Activated naive CD4-positive, alpha-beta T cell treated with anti-CD3 and anti-CD28 coated beads for 36 hours (primary cell): ENCODE measurements around the gene CRISP2. TPM values are rescaled to one million over a fixed set of nuclear protein-coding genes. Genes with fewer than 3 reads are reported as not detected.
"Not testable (repeated sequence)": the region's sequence is repeated elsewhere in the genome, so short reads cannot be mapped to it uniquely, and the experiment has no call there.

Experiments
- CTCF ChIA-PET: fragments of 350-600 bp; sonication (Branson Sonifier 250); formaldehyde crosslinking; loops from one replicate; lab custom pipeline; 2021; ENCODE audit warnings: antibody characterized with exemption; lab: Charles Lee
- DNase-seq: peaks from one replicate; pipeline ENCODE4 v3.0.0-alpha.2; 2020
- H3K27ac Mint-ChIP-seq: one replicate; pipeline ENCODE4 v1.8.0; 2021; ENCODE audit warnings: mild to moderate bottlenecking, mixed read lengths
- H3K27me3 Mint-ChIP-seq: one replicate; pipeline ENCODE4 v1.8.0; 2021; ENCODE audit warnings: low read depth, mixed read lengths
- H3K36me3 Mint-ChIP-seq: one replicate; pipeline ENCODE4 v1.8.0; 2021; ENCODE audit warnings: low read depth, mixed read lengths
- H3K4me1 Mint-ChIP-seq: one replicate; pipeline ENCODE4 v1.8.0; 2021; ENCODE audit warnings: low read depth, mixed read lengths
- H3K4me3 Mint-ChIP-seq: one replicate; pipeline ENCODE4 v1.8.0; 2021; ENCODE audit warnings: mild to moderate bottlenecking, moderate library complexity, mixed read lengths
- H3K9me3 Mint-ChIP-seq: one replicate; pipeline ENCODE4 v1.8.0; 2021; ENCODE audit warnings: mixed read lengths
- intact Hi-C: fragments of 100-400 bp; cut with micrococcal nuclease; formaldehyde crosslinking; loops from one replicate; pipeline ENCODE4 v1.15.1; 2023
- total RNA-seq, 2 experiments: library from RNA; stranded (reverse); gene quantifications; one replicate each; pipeline ENCODE4 v1.2.3, GENCODE V29; 2021

The CRISP2 gene
- total RNA-seq, 2 experiments from 2014 or later, result not detected

- Mint-ChIP-seq H3K27ac (no peak overlapping the region), H3K9me3 (peaks cover 16% of the 10 kb centered on the region), H3K4me3 (no peak overlapping the region), H3K36me3 (no peaks in the 10 kb centered on the region), H3K4me1 (no peaks in the 10 kb centered on the region), H3K27me3 (no peaks in the 10 kb centered on the region)
- CTCF ChIA-PET, result no interaction called here
- DNase-seq, result no peak
- intact Hi-C loops, result no loop called here
Measured at GRCh38 chr6:49692534-49692933, 20.8 kb downstream of the CRISP2 start.

GRCh38 chr6:49676671-49677281 lies 36.6 kb downstream of the CRISP2 start:
- no peaks in the 10 kb centered on the region for H3K4me1 Mint-ChIP-seq
- DNase-seq, result no peak
- no peaks in the 10 kb centered on the region for H3K27me3 Mint-ChIP-seq
- CTCF ChIA-PET, result no interaction called here
- H3K9me3 Mint-ChIP-seq, result peaks cover 5% of the 10 kb centered on the region
- H3K36me3 Mint-ChIP-seq, result no peaks in the 10 kb centered on the region
- H3K4me3 Mint-ChIP-seq, result no peak overlapping the region
- intact Hi-C loops, result no loop called here
- H3K27ac Mint-ChIP-seq, result no peak overlapping the region

- no peak for DNase-seq
- H3K4me1 Mint-ChIP-seq, result no peaks in the 10 kb centered on the region
- CTCF ChIA-PET, result no interaction called here
- no peak overlapping the region for H3K4me3 Mint-ChIP-seq
- no peak overlapping the region for H3K27ac Mint-ChIP-seq
- no peaks in the 10 kb centered on the region for H3K36me3 Mint-ChIP-seq
- H3K27me3 Mint-ChIP-seq, result no peaks in the 10 kb centered on the region
- intact Hi-C loops, result no loop called here
- peaks cover 7% of the 10 kb centered on the region for H3K9me3 Mint-ChIP-seq
Measured at GRCh38 chr6:49675816-49676215, 37.5 kb downstream of the CRISP2 start.

GRCh38 chr6:49668083-49668511 lies 45.2 kb downstream of the CRISP2 start:
- Mint-ChIP-seq H3K27me3 (no peaks in the 10 kb centered on the region), H3K36me3 (no peaks in the 10 kb centered on the region), H3K4me1 (no peaks in the 10 kb centered on the region), H3K27ac (no peak overlapping the region), H3K9me3 (peaks cover 7% of the 10 kb centered on the region), H3K4me3 (no peak overlapping the region)
- intact Hi-C loops, result no loop called here
- DNase-seq, result no peak
- CTCF ChIA-PET, result no interaction called here

GRCh38 chr6:49666930-49667757 lies 46.2 kb downstream of the CRISP2 start:
- no peak overlapping the region for H3K4me3 Mint-ChIP-seq
- DNase-seq, result no peak
- CTCF ChIA-PET, result interaction anchor here (0.6 kb wide), 1 partner anchor 12 kb away, joined by 4 read pairs; no protein-coding TSS in a partner anchor
- H3K9me3 Mint-ChIP-seq, result peaks cover 6% of the 10 kb centered on the region
- H3K4me1 Mint-ChIP-seq, result no peaks in the 10 kb centered on the region
- intact Hi-C loops, result no loop called here
- no peaks in the 10 kb centered on the region for H3K27me3 Mint-ChIP-seq
- no peaks in the 10 kb centered on the region for H3K36me3 Mint-ChIP-seq
- no peak overlapping the region for H3K27ac Mint-ChIP-seq

GRCh38 chr6:49666480-49666879 lies 46.9 kb downstream of the CRISP2 start:
- H3K4me3 Mint-ChIP-seq, result no peak overlapping the region
- peaks cover 2% of the 10 kb centered on the region for H3K9me3 Mint-ChIP-seq
- no peak overlapping the region for H3K27ac Mint-ChIP-seq
- no peaks in the 10 kb centered on the region for H3K27me3 Mint-ChIP-seq
- H3K36me3 Mint-ChIP-seq, result no peaks in the 10 kb centered on the region
- no peak for DNase-seq
- no peaks in the 10 kb centered on the region for H3K4me1 Mint-ChIP-seq
- CTCF ChIA-PET, result no interaction called here
- intact Hi-C loops, result no loop called here

GRCh38 chr6:49664817-49665216 lies 48.5 kb downstream of the CRISP2 start:
- H3K4me3 Mint-ChIP-seq, result no peak overlapping the region
- intact Hi-C loops, result no loop called here

GRCh38 chr6:49664054-49664453 lies 49.3 kb downstream of the CRISP2 start:
- DNase-seq, intact Hi-C loops, H3K36me3 Mint-ChIP-seq, H3K27me3 Mint-ChIP-seq, CTCF ChIA-PET, H3K27ac Mint-ChIP-seq, H3K4me3 Mint-ChIP-seq, H3K4me1 Mint-ChIP-seq, H3K9me3 Mint-ChIP-seq: not testable (repeated sequence)

More at GRCh38 chr6:49664817-49665216, 48.5 kb downstream of the CRISP2 start:
- no peaks in the 10 kb centered on the region for H3K27me3 Mint-ChIP-seq
- H3K9me3 Mint-ChIP-seq, result no peaks in the 10 kb centered on the region
- CTCF ChIA-PET, result interaction anchor here (0.7 kb wide), 1 partner anchor 58 kb away, joined by 3 read pairs; no protein-coding TSS in a partner anchor
- H3K4me1 Mint-ChIP-seq, result no peaks in the 10 kb centered on the region
- DNase-seq, result no peak
- H3K27ac Mint-ChIP-seq, result no peak overlapping the region
- no peaks in the 10 kb centered on the region for H3K36me3 Mint-ChIP-seq

- Mint-ChIP-seq H3K36me3 (no peaks in the 10 kb centered on the region), H3K9me3 (no peaks in the 10 kb centered on the region), H3K27ac (no peak overlapping the region), H3K4me1 (no peaks in the 10 kb centered on the region), H3K4me3 (no peak overlapping the region), H3K27me3 (no peaks in the 10 kb centered on the region)
- intact Hi-C loops, result no loop called here
- CTCF ChIA-PET, result no interaction called here
- no peak for DNase-seq
Measured at GRCh38 chr6:49662892-49663261, 50.5 kb downstream of the CRISP2 start.

GRCh38 chr6:49662231-49662891 lies 51.0 kb downstream of the CRISP2 start:
- no peaks in the 10 kb centered on the region for H3K36me3 Mint-ChIP-seq
- intact Hi-C loops, result no loop called here
- H3K4me1 Mint-ChIP-seq, result no peaks in the 10 kb centered on the region
- H3K4me3 Mint-ChIP-seq, result no peak overlapping the region
- H3K27me3 Mint-ChIP-seq, result no peaks in the 10 kb centered on the region
- H3K9me3 Mint-ChIP-seq, result no peaks in the 10 kb centered on the region
- CTCF ChIA-PET, result no interaction called here
- no peak for DNase-seq
- H3K27ac Mint-ChIP-seq, result no peak overlapping the region

GRCh38 chr6:49653942-49654341 lies 59.4 kb downstream of the CRISP2 start:
- Mint-ChIP-seq H3K4me1 (no peaks in the 10 kb centered on the region), H3K27ac (no peak overlapping the region), H3K27me3 (no peaks in the 10 kb centered on the region), H3K9me3 (no peaks in the 10 kb centered on the region), H3K36me3 (no peaks in the 10 kb centered on the region), H3K4me3 (no peak overlapping the region)
- DNase-seq, result no peak
- CTCF ChIA-PET, result no interaction called here
- intact Hi-C loops, result no loop called here

- Mint-ChIP-seq H3K4me1 (no peaks in the 10 kb centered on the region), H3K27ac (no peak overlapping the region), H3K9me3 (no peaks in the 10 kb centered on the region), H3K27me3 (no peaks in the 10 kb centered on the region), H3K4me3 (no peak overlapping the region), H3K36me3 (no peaks in the 10 kb centered on the region)
- CTCF ChIA-PET, result no interaction called here
- DNase-seq, result no peak
- intact Hi-C loops, result no loop called here
Measured at GRCh38 chr6:49653438-49653837, 59.9 kb downstream of the CRISP2 start.
